ENCODE results near the gene FPR3.

Gene FPR3

DNA sequence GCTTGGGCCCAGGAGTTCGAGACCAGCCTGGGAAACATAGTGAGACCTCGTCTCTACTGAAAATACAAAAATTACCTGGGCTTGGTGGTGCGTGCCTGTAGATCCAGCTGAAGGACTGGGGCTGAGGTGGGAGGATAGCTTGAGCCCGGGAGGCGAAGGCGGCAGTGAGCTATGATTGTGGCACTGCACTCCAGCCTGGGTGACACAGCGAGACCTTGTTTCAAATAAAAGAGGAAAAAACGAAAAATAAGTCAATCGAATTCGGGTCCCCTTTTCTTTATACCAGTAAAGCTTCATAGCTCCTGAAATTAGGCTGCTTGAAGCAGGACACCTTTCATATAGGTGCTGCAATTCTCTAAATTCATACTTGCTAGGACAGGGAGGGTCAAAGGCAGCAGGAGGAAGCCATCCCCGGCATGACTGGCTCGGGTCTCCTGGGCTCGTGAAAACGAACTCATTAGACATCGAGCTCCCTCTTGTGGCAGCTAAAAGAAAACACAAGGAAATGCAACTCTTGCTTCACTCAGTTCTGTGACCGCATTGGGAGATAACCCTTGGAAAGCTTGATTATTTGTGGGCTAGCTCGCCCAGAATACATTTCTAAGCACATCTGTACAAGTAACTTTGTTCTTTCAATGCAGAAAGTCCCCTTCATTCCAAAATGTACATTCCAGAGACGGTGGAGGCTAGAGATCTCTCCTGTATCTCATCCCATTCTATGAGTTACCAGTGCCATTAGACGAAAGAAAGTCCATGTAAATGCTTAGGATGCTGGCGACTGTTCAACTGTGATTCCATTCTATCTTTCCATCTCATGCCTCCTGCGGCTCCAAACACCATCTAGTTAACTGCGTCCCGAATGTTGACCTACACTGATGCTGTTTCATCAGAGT, 17.1 kb upstream of the FPR3 start (continued):
- TF ChIP-seq GFI1B (tag by site-specific recombination; IDR thresholded peaks at IDR 0.05) (no peak), ZNF571 (tag by site-specific recombination; IDR thresholded peaks at IDR 0.05) (no peak), ZNF501 (tag by site-specific recombination; IDR thresholded peaks at IDR 0.05) (no peak), ZNF146 (tag by site-specific recombination; IDR thresholded peaks at IDR 0.05) (no peak), ZNF660 (tag by site-specific recombination; IDR thresholded peaks at IDR 0.05) (peak; percentile 63; the same call in 1 of the 2 replicates), ZNF214 (tag by site-specific recombination; IDR thresholded peaks at IDR 0.05; ENCODE audit: borderline replicate concordance) (no peak), PRDM1 (tag by site-specific recombination; IDR thresholded peaks at IDR 0.05) (no peak)
- TF ChIP-seq, protein P1, sequence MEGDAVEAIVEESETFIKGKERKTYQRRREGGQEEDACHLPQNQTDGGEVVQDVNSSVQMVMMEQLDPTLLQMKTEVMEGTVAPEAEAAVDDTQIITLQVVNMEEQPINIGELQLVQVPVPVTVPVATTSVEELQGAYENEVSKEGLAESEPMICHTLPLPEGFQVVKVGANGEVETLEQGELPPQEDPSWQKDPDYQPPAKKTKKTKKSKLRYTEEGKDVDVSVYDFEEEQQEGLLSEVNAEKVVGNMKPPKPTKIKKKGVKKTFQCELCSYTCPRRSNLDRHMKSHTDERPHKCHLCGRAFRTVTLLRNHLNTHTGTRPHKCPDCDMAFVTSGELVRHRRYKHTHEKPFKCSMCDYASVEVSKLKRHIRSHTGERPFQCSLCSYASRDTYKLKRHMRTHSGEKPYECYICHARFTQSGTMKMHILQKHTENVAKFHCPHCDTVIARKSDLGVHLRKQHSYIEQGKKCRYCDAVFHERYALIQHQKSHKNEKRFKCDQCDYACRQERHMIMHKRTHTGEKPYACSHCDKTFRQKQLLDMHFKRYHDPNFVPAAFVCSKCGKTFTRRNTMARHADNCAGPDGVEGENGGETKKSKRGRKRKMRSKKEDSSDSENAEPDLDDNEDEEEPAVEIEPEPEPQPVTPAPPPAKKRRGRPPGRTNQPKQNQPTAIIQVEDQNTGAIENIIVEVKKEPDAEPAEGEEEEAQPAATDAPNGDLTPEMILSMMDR (tag by site-specific recombination; IDR thresholded peaks at IDR 0.05): peak; percentile 38; the same call in 1 of the 2 replicates
- TF ChIP-seq, protein P2, sequence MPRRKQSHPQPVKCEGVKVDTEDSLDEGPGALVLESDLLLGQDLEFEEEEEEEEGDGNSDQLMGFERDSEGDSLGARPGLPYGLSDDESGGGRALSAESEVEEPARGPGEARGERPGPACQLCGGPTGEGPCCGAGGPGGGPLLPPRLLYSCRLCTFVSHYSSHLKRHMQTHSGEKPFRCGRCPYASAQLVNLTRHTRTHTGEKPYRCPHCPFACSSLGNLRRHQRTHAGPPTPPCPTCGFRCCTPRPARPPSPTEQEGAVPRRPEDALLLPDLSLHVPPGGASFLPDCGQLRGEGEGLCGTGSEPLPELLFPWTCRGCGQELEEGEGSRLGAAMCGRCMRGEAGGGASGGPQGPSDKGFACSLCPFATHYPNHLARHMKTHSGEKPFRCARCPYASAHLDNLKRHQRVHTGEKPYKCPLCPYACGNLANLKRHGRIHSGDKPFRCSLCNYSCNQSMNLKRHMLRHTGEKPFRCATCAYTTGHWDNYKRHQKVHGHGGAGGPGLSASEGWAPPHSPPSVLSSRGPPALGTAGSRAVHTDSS (tag by site-specific recombination; IDR thresholded peaks at IDR 0.05): no peak
- TF ChIP-seq, protein P3, sequence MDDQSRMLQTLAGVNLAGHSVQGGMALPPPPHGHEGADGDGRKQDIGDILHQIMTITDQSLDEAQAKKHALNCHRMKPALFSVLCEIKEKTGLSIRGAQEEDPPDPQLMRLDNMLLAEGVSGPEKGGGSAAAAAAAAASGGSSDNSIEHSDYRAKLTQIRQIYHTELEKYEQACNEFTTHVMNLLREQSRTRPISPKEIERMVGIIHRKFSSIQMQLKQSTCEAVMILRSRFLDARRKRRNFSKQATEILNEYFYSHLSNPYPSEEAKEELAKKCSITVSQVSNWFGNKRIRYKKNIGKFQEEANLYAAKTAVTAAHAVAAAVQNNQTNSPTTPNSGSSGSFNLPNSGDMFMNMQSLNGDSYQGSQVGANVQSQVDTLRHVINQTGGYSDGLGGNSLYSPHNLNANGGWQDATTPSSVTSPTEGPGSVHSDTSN (CRISPR knock-in tag; IDR thresholded peaks at IDR 0.05): no peak

DNA sequence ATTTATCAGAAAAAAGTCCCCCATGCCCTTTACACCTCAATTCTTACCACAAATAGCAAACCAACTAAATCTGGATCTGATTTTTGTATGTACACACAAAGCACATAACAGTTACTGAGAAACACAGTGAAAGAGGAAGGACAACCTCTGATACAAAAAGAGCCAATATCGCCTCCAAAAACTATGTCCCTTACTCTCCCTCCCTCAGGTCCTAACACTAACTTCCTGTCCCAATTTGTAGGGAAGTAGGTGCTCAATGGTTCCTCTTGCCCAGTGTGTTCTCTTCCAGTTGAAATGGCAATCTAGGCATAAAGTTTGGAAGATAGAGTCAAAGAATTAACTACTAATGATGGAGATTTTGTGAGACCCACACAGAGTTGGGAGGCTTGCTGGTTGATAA, 15.8 kb upstream of the FPR3 start:
- Histone ChIP-seq H3K9me3 (ENCODE audit: control insufficient read depth, insufficient read depth, low read depth, low read length) (no peaks in the 10 kb centered on the region), H3K4me3 (ENCODE audit: low read depth, low read length) (no peak overlapping the region), H3K27ac (ENCODE audit: extremely low read depth, low read depth, low read length) (no peak overlapping the region), H3K4me1 (ENCODE audit: control insufficient read depth, insufficient read depth, low read length) (no peaks in the 10 kb centered on the region), H3K36me3 (ENCODE audit: control insufficient read depth in 2 of 2, insufficient read depth in 1 of 2, low read length in 2 of 2) (no peaks in the 10 kb centered on the region)
- no peak for TF ChIP-seq ZNF776 (tag by site-specific recombination; IDR thresholded peaks at IDR 0.05; ENCODE audit: borderline replicate concordance)
- TF ChIP-seq ZNF366 (tag by site-specific recombination; conservative IDR thresholded peaks at IDR 0.05): no peak
- TF ChIP-seq ZNF549 (tag by site-specific recombination; IDR thresholded peaks at IDR 0.05): no peak
- TF ChIP-seq ZXDB (tag by site-specific recombination; IDR thresholded peaks at IDR 0.05): no peak
- no peak for TF ChIP-seq ZNF426 (tag by site-specific recombination; IDR thresholded peaks at IDR 0.05)
- TF ChIP-seq KLF7 (tag by site-specific recombination; IDR thresholded peaks at IDR 0.05; ENCODE audit: borderline replicate concordance): no peak
- TF ChIP-seq SCRT1 (tag by site-specific recombination; IDR thresholded peaks at IDR 0.05; ENCODE audit: borderline replicate concordance): no peak
- no peak for TF ChIP-seq KLF9 (tag by site-specific recombination; IDR thresholded peaks at IDR 0.05; ENCODE audit: low read depth)
- no peak for TF ChIP-seq WT1 (tag by site-specific recombination; IDR thresholded peaks at IDR 0.05)
- TF ChIP-seq ZNF624 (tag by site-specific recombination; IDR thresholded peaks at IDR 0.05): no peak
- TF ChIP-seq ZNF843 (tag by site-specific recombination; IDR thresholded peaks at IDR 0.05): no peak
- no peak for TF ChIP-seq BCL11B (tag by site-specific recombination; IDR thresholded peaks at IDR 0.05; ENCODE audit: low read depth)
- TF ChIP-seq ZEB2 (tag by site-specific recombination; IDR thresholded peaks at IDR 0.05): no peak
- TF ChIP-seq, protein P4, sequence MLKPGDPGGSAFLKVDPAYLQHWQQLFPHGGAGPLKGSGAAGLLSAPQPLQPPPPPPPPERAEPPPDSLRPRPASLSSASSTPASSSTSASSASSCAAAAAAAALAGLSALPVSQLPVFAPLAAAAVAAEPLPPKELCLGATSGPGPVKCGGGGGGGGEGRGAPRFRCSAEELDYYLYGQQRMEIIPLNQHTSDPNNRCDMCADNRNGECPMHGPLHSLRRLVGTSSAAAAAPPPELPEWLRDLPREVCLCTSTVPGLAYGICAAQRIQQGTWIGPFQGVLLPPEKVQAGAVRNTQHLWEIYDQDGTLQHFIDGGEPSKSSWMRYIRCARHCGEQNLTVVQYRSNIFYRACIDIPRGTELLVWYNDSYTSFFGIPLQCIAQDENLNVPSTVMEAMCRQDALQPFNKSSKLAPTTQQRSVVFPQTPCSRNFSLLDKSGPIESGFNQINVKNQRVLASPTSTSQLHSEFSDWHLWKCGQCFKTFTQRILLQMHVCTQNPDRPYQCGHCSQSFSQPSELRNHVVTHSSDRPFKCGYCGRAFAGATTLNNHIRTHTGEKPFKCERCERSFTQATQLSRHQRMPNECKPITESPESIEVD (tag by site-specific recombination; IDR thresholded peaks at IDR 0.05): no peak
- TF ChIP-seq ZFP3 (tag by site-specific recombination; IDR thresholded peaks at IDR 0.05; ENCODE audit: low read depth): no peak
- TF ChIP-seq, protein P5, sequence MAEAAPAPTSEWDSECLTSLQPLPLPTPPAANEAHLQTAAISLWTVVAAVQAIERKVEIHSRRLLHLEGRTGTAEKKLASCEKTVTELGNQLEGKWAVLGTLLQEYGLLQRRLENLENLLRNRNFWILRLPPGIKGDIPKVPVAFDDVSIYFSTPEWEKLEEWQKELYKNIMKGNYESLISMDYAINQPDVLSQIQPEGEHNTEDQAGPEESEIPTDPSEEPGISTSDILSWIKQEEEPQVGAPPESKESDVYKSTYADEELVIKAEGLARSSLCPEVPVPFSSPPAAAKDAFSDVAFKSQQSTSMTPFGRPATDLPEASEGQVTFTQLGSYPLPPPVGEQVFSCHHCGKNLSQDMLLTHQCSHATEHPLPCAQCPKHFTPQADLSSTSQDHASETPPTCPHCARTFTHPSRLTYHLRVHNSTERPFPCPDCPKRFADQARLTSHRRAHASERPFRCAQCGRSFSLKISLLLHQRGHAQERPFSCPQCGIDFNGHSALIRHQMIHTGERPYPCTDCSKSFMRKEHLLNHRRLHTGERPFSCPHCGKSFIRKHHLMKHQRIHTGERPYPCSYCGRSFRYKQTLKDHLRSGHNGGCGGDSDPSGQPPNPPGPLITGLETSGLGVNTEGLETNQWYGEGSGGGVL (tag by site-specific recombination; IDR thresholded peaks at IDR 0.05): no peak
- TF ChIP-seq ZNF658 (tag by site-specific recombination; IDR thresholded peaks at IDR 0.05): no peak
- TF ChIP-seq SETDB1 (IDR thresholded peaks at IDR 0.05; ENCODE audit: insufficient read length, low read length): no peak
- CTCF ChIA-PET: interaction anchor here (0.8 to 3.3 kb wide), 2 partner anchors 122 to 172 kb away, joined by 6 to 25 read pairs; no protein-coding TSS in a partner anchor
- POLR2A ChIA-PET: no interaction called here
